Liver (tissue), 9 donors: ENCODE results near the gene FANCL. TPM values are rescaled to one million over a fixed set of nuclear protein-coding genes. Genes with fewer than 3 reads are reported as not detected.

Experiments used
- DNase-seq: peaks from one replicate; pipeline ENCODE4 v3.0.0-alpha.2; 2017; ENCODE audit warnings: low spot score
- H3K27ac ChIP-seq, 2 donors: one replicate each; pipeline ENCODE4 v1.7.0; 2013; ENCODE audit warnings: inconsistent platforms in 2 of 2, low read length in 2 of 2, control low read depth in 1 of 2, low read depth in 1 of 2, mild to moderate bottlenecking in 1 of 2
- H3K27me3 ChIP-seq, 4 donors: one replicate each; pipeline versions ENCODE4 v1.6.1 to v1.7.0; 2013; ENCODE audit warnings: low read length in 3 of 4, inconsistent platforms in 1 of 4, mild to moderate bottlenecking in 1 of 4, moderate library complexity in 1 of 4; ENCODE audit not compliant: control insufficient read depth in 4 of 4, insufficient read depth in 4 of 4
- H3K36me3 ChIP-seq, 4 donors: one replicate each; pipeline versions ENCODE4 v1.6.1 to v1.7.0; 2013; ENCODE audit warnings: low read length in 3 of 4, mild to moderate bottlenecking in 3 of 4, low read depth in 1 of 4, moderate library complexity in 1 of 4; ENCODE audit not compliant: control insufficient read depth in 4 of 4, insufficient read depth in 3 of 4
- H3K4me1 ChIP-seq, 4 donors: one replicate each; pipeline versions ENCODE4 v1.6.1 to v1.7.0; 2013; ENCODE audit warnings: low read length in 3 of 4, mild to moderate bottlenecking in 3 of 4, moderate library complexity in 1 of 4; ENCODE audit not compliant: control insufficient read depth in 4 of 4, insufficient read depth in 4 of 4
- H3K4me3 ChIP-seq, 3 donors: one replicate each; pipeline versions ENCODE4 v1.6.1 to v1.7.0; 2013; ENCODE audit warnings: low read length in 3 of 3, control low read depth in 1 of 3, low read depth in 1 of 3, mild to moderate bottlenecking in 1 of 3
- H3K9ac ChIP-seq, 2 donors: one replicate each; pipeline ENCODE4 v1.7.0; 2013; ENCODE audit warnings: low read length in 2 of 2, mild to moderate bottlenecking in 2 of 2, moderate library complexity in 2 of 2, control low read depth in 1 of 2, low read depth in 1 of 2
- H3K9me3 ChIP-seq, 4 donors: one replicate each; pipeline versions ENCODE4 v1.6.1 to v1.7.0; 2013; ENCODE audit warnings: low read length in 3 of 4; ENCODE audit not compliant: control insufficient read depth in 4 of 4
- EGR1 ChIP-seq, 2 donors: IDR thresholded peaks; 2 replicates each; pipeline ENCODE4 v1.6.1; 2016 to 2018; ENCODE audit warnings: antibody characterized with exemption in 2 of 2, low read depth in 2 of 2
- FOXA1 ChIP-seq: IDR thresholded peaks from 2 replicates; pipeline ENCODE4 v1.6.1; 2016; ENCODE audit warnings: antibody characterized with exemption
- FOXA2 ChIP-seq: IDR thresholded peaks from 2 replicates; pipeline ENCODE4 v1.6.1; 2016; ENCODE audit warnings: antibody characterized with exemption
- GABPA ChIP-seq, 2 donors: IDR thresholded peaks in 1 of 2; conservative IDR thresholded peaks in 1 of 2; 2 replicates each; pipeline ENCODE4 v1.6.1; 2016; ENCODE audit warnings: antibody characterized with exemption in 2 of 2, mild to moderate bottlenecking in 1 of 2, moderate library complexity in 1 of 2
- HNF4A ChIP-seq, 2 donors: conservative IDR thresholded peaks; 2 replicates each; pipeline ENCODE4 v1.6.1; 2016; ENCODE audit warnings: antibody characterized with exemption in 2 of 2, mild to moderate bottlenecking in 2 of 2
- HNF4G ChIP-seq: IDR thresholded peaks from 2 replicates; pipeline ENCODE4 v1.6.1; 2016; ENCODE audit warnings: antibody characterized with exemption
- JUND ChIP-seq, 2 donors: IDR thresholded peaks; 2 replicates each; pipeline ENCODE4 v1.6.1; 2016; ENCODE audit warnings: antibody characterized with exemption in 2 of 2
- NR2F2 ChIP-seq: IDR thresholded peaks from 2 replicates; pipeline ENCODE4 v1.6.1; 2016; ENCODE audit warnings: antibody characterized with exemption
- RAD21 ChIP-seq, 2 donors: IDR thresholded peaks; 2 replicates each; pipeline ENCODE4 v1.6.1; 2016; ENCODE audit warnings: antibody characterized with exemption in 2 of 2, mild to moderate bottlenecking in 2 of 2
- RXRA ChIP-seq, 2 donors: IDR thresholded peaks; 2 replicates each; pipeline ENCODE4 v1.6.1; 2017 to 2018; ENCODE audit warnings: antibody characterized with exemption in 2 of 2, mild to moderate bottlenecking in 1 of 2
- SP1 ChIP-seq: IDR thresholded peaks from 2 replicates; pipeline ENCODE4 v1.6.1; 2018; ENCODE audit warnings: antibody characterized with exemption, mild to moderate bottlenecking
- TAF1 ChIP-seq: conservative IDR thresholded peaks from 2 replicates; pipeline ENCODE4 v1.6.1; 2016; ENCODE audit warnings: antibody characterized with exemption, mild to moderate bottlenecking
- YY1 ChIP-seq: IDR thresholded peaks from 2 replicates; pipeline ENCODE4 v1.6.1; 2016; ENCODE audit warnings: antibody characterized with exemption, mild to moderate bottlenecking
- WGBS: extraction: QIAGEN DNeasy Blood & Tissue Kit; methylation state at CpG from one replicate; pipeline ENCODE4 v1.1.7; 2013; 5-methylcytosine and 5-hydroxymethylcytosine counted together
- polyA plus RNA-seq, 2 donors: library from polyadenylated mRNA; stranded (reverse) in 1 of 2; unstranded in 1 of 2; fragments of 200-250 nt in 1 of 2; fragments of >200 nt in 1 of 2; fragmentation: Nextera tagmentation in 1 of 2; extraction: Ambion mirVana in 1 of 2; gene quantifications; one replicate each; pipeline versions ENCODE4 v1.2.1 to v1.2.3, GENCODE V29; 2013 to 2015
- total RNA-seq, 2 donors: library from RNA; depleted of rRNA; stranded (reverse); fragments of >200 nt; gene quantifications; one replicate each; pipeline ENCODE4 v1.2.3, GENCODE V29; 2014
- TF ChIP-seq, protein P1 (sequence below): fragments of 150-350 bp; IDR thresholded peaks from 2 replicates; pipeline ENCODE4 v1.5.1; 2017; ENCODE audit warnings: improper control_type of control experiment, low read depth, low read length; ENCODE audit not compliant: missing input control
- TF ChIP-seq, protein P2 (sequence below): IDR thresholded peaks from 2 replicates; pipeline ENCODE4 v1.6.1; 2016; ENCODE audit warnings: antibody characterized with exemption
- TF ChIP-seq, protein P3 (sequence below): IDR thresholded peaks from 2 replicates; pipeline ENCODE4 v1.6.1; 2016; ENCODE audit warnings: antibody characterized with exemption
- TF ChIP-seq, protein P4 (sequence below): IDR thresholded peaks from 2 replicates; pipeline ENCODE4 v1.6.1; 2016; ENCODE audit warnings: antibody characterized with exemption, mild to moderate bottlenecking
- TF ChIP-seq, protein P5 (sequence below): IDR thresholded peaks from 2 replicates; pipeline ENCODE4 v1.6.1; 2016; ENCODE audit warnings: antibody characterized with exemption
- donor health status: healthy.
- donor health status: healthy.
- donor health status: healthy.
- donor health status: healthy.
- donor health status: healthy.

Gene FANCL
- total and polyA plus RNA-seq, 4 donors: 4.2 to 26.1 (median 16.4) TPM

DNA sequence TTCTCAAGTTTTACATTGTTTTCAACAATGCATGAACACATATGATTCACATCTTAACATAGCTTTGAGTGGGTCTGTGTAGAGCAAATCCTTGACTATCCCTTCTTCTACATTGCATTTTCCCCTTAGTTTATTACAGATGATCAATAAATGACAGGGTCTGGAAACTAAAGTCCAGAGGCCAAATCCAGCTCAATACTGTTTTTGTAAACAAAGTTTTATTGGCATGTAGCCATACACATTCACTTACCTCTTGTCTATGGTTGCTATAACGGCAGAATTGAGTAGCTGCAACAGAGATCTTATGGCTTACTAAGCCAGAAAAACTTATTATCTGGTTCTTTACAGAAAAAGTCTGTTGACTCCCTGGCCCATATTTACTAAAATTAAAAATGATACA, 12.8 kb downstream of the FANCL start (continued):
- TF ChIP-seq, protein P1, sequence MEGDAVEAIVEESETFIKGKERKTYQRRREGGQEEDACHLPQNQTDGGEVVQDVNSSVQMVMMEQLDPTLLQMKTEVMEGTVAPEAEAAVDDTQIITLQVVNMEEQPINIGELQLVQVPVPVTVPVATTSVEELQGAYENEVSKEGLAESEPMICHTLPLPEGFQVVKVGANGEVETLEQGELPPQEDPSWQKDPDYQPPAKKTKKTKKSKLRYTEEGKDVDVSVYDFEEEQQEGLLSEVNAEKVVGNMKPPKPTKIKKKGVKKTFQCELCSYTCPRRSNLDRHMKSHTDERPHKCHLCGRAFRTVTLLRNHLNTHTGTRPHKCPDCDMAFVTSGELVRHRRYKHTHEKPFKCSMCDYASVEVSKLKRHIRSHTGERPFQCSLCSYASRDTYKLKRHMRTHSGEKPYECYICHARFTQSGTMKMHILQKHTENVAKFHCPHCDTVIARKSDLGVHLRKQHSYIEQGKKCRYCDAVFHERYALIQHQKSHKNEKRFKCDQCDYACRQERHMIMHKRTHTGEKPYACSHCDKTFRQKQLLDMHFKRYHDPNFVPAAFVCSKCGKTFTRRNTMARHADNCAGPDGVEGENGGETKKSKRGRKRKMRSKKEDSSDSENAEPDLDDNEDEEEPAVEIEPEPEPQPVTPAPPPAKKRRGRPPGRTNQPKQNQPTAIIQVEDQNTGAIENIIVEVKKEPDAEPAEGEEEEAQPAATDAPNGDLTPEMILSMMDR: no peak
- peak; percentile 82 for TF ChIP-seq SP1
- TF ChIP-seq TAF1: no peak
- peak; percentile 94 to 97 for TF ChIP-seq HNF4A (conservative IDR thresholded peaks at IDR 0.05)
- TF ChIP-seq EGR1 (IDR thresholded peaks at IDR 0.05; ENCODE audit: low read depth in 2 of 2): no peak
- TF ChIP-seq RAD21 (IDR thresholded peaks at IDR 0.05): peak in 1 of 2 donors; percentile 27

DNA sequence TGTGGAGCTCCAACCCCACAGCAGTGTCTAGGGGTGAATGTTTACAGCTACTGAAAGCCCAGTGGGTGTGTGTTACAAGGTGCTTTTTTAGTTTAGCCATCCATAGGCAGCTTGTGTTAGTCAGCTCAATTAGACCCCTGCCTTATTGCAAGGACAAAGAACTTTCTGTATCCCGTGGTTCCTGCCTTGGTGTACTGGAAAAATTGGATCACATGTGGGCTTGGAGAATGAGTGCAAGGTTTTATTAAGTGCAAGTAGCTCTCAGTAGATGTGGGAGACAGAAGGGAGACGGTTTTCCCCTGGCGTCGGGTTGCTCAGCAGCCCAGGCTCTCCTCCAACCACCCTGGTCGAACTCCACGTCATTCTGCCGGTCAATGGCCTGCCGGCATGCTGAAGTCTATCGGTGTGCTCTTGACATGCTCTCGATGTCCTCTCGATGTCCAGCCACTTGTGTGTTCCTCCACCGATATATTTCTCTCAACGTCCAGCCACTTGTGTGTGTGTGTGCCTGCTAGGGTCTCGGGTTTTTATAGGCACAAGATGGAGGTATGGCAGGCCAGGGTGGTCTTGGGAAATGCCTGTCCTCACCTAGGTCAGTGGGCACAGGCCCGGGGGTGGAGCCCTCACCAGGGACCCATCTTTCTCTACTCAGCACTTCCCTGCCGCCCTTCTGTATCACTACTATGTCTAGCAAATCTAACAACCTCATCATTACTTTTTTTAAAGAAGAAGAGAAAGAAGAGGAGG, 13.8 kb downstream of the FANCL start:
- TF ChIP-seq HNF4G (no peak), YY1 (no peak), RAD21 (IDR thresholded peaks at IDR 0.05) (no peak), HNF4A (conservative IDR thresholded peaks at IDR 0.05) (no peak), TAF1 (no peak), RXRA (IDR thresholded peaks at IDR 0.05) (no peak), SP1 (no peak), EGR1 (IDR thresholded peaks at IDR 0.05; ENCODE audit: low read depth in 2 of 2) (no peak), NR2F2 (no peak), FOXA2 (no peak), JUND (IDR thresholded peaks at IDR 0.05) (no peak), FOXA1 (no peak), GABPA (IDR thresholded peaks at IDR 0.05 in 1 of 2, conservative IDR thresholded peaks at IDR 0.05 in 1 of 2) (no peak)
- TF ChIP-seq, protein P2, sequence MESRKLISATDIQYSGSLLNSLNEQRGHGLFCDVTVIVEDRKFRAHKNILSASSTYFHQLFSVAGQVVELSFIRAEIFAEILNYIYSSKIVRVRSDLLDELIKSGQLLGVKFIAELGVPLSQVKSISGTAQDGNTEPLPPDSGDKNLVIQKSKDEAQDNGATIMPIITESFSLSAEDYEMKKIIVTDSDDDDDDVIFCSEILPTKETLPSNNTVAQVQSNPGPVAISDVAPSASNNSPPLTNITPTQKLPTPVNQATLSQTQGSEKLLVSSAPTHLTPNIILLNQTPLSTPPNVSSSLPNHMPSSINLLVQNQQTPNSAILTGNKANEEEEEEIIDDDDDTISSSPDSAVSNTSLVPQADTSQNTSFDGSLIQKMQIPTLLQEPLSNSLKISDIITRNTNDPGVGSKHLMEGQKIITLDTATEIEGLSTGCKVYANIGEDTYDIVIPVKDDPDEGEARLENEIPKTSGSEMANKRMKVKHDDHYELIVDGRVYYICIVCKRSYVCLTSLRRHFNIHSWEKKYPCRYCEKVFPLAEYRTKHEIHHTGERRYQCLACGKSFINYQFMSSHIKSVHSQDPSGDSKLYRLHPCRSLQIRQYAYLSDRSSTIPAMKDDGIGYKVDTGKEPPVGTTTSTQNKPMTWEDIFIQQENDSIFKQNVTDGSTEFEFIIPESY: no peak
- TF ChIP-seq, protein P3, sequence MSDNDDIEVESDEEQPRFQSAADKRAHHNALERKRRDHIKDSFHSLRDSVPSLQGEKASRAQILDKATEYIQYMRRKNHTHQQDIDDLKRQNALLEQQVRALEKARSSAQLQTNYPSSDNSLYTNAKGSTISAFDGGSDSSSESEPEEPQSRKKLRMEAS: no peak
- TF ChIP-seq, protein P4, sequence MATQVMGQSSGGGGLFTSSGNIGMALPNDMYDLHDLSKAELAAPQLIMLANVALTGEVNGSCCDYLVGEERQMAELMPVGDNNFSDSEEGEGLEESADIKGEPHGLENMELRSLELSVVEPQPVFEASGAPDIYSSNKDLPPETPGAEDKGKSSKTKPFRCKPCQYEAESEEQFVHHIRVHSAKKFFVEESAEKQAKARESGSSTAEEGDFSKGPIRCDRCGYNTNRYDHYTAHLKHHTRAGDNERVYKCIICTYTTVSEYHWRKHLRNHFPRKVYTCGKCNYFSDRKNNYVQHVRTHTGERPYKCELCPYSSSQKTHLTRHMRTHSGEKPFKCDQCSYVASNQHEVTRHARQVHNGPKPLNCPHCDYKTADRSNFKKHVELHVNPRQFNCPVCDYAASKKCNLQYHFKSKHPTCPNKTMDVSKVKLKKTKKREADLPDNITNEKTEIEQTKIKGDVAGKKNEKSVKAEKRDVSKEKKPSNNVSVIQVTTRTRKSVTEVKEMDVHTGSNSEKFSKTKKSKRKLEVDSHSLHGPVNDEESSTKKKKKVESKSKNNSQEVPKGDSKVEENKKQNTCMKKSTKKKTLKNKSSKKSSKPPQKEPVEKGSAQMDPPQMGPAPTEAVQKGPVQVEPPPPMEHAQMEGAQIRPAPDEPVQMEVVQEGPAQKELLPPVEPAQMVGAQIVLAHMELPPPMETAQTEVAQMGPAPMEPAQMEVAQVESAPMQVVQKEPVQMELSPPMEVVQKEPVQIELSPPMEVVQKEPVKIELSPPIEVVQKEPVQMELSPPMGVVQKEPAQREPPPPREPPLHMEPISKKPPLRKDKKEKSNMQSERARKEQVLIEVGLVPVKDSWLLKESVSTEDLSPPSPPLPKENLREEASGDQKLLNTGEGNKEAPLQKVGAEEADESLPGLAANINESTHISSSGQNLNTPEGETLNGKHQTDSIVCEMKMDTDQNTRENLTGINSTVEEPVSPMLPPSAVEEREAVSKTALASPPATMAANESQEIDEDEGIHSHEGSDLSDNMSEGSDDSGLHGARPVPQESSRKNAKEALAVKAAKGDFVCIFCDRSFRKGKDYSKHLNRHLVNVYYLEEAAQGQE: no peak
- TF ChIP-seq, protein P1: no peak
- TF ChIP-seq, protein P5, sequence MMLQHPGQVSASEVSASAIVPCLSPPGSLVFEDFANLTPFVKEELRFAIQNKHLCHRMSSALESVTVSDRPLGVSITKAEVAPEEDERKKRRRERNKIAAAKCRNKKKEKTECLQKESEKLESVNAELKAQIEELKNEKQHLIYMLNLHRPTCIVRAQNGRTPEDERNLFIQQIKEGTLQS: no peak
- no peaks in the 10 kb centered on the region for H3K9me3 ChIP-seq
- no peaks in the 10 kb centered on the region for H3K27me3 ChIP-seq
- peaks cover 2 to 20% (median 9%) of the 10 kb centered on the region in 4 donors for H3K4me1 ChIP-seq
- no peak for DNase-seq
- no peak overlapping the region for H3K9ac ChIP-seq
- WGBS: 93% methylated on average over 16 of the region's 16 CpGs
- H3K27ac ChIP-seq: no peak overlapping the region
- peaks cover 0 to 5% (median 0%) of the 10 kb centered on the region in 4 donors for H3K36me3 ChIP-seq
- no peak overlapping the region for H3K4me3 ChIP-seq
